Activated naive CD4-positive, alpha-beta T cell (primary cell): Measurements from ENCODE around the gene KLK5.
"Not testable (repeated sequence)": the region's sequence is repeated elsewhere in the genome, so short reads cannot be mapped to it uniquely, and the experiment has no call there.

Experiments
- DNase-seq, 4 experiments: peaks; one replicate each; lab custom pipeline; 2025; lab: John Stamatoyannopoulos, UW

KLK5 gene, protein sequence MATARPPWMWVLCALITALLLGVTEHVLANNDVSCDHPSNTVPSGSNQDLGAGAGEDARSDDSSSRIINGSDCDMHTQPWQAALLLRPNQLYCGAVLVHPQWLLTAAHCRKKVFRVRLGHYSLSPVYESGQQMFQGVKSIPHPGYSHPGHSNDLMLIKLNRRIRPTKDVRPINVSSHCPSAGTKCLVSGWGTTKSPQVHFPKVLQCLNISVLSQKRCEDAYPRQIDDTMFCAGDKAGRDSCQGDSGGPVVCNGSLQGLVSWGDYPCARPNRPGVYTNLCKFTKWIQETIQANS

DNA sequence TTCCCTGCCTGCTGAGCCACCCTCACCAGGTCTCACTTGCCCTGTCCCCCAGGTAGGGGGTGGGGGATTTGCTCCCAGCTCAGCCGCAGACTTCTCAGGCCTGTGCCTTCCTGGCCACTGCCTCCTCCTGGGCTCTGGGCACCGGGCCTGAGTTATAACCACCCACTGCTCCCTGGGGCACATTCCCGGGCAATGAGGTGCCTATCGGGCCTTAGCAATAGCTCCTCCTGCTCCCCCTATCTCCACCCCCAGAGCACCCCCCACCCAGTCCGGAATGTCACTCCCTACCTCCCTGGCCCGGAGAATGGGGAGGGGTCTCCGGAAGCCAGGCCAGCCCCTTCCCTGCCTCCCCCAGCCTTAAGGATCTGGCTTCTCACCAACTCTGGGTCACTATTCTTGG lies at the start of gene KLK5:
KLK5 (minus strand) TSS at position 129 of the 400 bp plus-strand sequence. CDS start 381 bp downstream, outside the sequence.
- DNase-seq: no peak

DNA sequence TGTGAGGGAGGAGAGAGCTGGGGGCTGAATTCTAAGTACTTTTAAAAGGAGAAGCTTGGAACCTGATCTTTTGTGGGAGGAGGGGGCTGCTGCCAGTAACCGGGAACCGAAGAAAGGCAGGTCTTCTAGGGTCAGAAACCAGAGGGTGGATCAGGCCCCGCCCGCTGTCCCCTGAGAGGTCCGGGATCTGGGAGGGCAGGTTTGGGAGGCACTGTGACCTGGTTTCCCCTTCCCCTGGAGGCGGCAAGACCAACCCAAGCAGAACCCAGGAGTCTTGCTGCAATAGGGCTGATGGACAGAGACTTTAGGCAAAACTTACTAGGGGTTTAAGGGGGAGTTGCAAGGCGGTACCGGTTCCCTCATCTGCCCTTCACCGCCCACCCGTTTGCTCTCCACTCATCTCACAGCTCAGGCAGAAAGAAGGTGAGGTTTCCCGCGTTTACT lies 49.3 kb upstream of the KLK5 start:
- no peak for DNase-seq

DNA sequence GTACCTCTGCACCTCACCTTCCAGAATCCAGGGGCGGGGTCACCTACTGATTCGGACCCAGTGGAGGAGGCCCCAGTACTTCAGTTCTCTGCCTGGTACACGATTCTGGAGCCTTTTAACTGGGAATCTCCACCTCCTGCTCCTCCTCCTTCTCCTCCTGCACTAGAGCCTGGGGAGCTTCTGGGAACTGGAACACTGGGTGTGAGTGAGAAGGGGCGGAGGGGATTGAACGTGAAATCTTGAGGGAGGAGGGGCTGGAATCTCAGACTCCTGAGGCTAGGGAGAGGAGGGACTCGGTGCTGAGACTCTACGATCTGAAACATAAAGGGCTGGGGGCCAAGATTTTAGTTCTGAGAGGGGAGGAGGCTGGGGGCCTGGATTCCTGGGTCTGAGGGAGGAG lies 48.7 kb upstream of the KLK5 start, which contains the start of gene KLK8:
KLK8 (minus strand) TSS at position 90 of the 400 bp plus-strand sequence. CDS start 437 bp downstream, outside the sequence.
- DNase-seq: no peak

DNA sequence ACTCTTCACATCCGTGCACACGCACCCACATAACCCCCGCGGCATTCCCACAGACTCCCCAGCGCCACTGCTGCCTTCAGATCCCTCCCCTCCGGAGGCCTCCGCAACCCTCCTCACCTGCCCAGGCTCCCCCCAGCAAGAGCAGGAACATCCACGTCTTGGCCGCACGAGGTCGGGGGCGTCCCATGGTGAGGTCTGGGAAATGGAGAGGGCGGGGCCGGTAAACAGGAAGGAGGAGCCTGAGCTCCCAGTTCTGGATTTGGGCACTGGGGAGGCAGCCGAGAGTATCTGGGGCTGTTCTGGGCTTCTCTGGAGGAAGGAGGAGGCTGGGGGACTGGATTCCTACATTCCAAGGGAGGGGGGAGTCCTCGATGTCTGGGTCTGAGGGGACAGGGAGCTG lies 48.1 kb upstream of the KLK5 start:
- no peak for DNase-seq

DNA sequence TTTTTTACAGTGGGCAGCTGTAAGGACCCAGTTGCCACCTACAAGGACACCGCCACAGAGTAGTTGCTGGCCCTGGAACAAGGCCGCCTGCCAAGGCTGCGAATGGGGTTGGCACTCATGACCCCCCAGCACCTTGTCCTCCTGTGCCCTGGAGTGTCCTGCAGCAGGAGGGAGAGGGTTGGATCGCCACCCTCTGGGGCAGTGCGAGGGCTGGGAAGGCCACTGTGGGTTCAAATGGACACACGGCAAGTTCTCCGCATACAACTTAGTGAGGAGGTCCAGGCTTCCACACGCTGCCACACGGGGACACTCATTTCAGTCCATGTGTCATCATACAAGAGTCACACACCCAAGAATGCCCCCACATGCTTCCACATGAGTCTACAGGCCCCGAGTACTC lies 47.6 kb upstream of the KLK5 start:
- DNase-seq: no peak

DNA sequence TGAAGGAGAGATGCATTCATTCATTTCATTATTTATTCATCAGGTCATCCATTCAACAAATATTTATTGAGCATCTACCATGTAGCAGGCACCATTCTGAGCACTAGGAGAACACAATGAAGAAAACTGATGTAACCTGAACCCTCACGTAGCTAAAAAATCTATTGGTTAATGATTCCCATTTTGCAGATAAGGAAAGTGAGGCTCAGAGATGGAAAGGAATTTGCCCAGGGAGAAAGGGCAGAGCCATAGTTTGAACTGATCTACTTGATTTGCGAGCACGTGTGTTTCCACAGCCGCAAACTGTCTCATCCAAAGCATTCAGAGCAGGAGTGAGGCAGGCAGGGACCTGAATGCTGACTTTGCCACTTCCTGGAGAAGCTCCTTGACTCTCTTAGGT lies 45.8 kb upstream of the KLK5 start:
- no peak for DNase-seq

DNA sequence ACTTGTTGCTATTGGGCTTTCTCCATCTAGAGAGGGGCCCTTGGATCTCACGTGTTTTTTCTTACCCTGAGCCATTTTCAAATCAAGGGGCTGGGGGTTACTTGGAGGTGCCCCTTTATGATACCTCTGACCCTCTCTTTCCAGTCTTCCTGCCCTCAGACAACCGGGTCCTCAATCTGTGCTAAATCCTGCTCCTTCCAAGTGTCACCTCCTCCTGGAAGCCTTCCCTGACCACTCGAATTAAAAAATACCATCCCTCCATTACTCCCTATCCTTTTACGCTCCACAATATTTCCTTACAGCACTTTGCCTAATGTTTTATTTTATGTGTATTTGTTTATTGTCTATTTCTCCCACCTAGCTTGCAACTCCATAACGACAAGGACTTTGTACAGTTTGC lies 45.2 kb upstream of the KLK5 start:
- DNase-seq: no peak

DNA sequence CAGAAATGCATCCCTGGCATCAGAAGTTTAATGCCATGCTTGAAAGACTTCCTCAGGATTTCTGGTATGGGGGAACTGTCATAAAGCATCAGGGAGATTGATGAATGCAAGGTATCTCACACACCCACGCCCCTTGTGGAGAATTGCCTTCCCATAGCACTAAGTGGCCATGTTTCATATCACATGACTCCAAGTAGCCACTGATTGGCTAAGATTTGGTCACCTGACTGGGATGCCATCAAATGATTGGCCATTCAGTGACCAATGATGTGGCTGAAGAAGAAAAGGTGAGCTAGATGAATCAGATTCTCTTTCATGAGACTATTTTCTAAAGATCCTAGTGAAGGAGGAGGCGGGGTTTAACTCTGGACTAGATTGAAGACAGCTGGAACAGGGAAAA lies 41.3 kb upstream of the KLK5 start:
- no peak for DNase-seq

DNA sequence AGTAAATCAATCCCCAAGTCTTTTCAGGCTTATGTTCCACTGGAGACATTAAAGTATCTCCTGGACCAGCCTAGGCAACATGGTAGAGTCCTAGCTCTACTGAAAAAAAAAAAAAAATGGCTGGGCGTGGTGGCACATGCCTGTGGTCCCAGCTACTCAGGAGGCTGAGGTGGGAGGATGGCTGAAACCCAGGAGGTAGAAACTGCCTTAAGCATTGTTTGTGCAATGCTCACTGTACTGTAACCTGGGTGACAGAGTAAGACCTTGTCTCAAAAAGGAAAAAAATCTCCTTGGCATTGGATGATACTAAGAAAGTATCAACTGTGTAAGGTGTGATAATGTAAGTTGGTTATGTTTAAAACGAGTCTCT lies 39.8 kb upstream of the KLK5 start:
- DNase-seq: no peak

DNA sequence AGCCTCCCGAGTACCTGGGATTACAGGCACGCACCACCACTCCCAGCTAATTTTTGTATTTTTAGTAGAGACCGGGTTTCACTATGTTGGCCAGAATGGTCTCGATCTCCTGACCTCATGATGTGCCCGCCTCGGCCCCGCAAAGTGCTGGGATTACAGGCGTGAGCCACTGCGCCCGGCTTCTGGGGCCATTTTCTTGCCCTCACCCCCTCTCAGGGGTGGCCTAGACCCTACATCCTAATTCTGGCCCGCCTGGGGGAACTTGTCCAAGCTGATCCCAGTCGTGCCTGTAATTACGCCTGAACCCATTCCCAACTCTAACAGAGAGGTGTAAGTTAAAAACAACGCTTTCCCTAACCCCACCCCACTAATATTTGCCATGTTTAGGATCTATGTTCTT lies 31.6 kb upstream of the KLK5 start:
- DNase-seq: not testable (repeated sequence)

DNA sequence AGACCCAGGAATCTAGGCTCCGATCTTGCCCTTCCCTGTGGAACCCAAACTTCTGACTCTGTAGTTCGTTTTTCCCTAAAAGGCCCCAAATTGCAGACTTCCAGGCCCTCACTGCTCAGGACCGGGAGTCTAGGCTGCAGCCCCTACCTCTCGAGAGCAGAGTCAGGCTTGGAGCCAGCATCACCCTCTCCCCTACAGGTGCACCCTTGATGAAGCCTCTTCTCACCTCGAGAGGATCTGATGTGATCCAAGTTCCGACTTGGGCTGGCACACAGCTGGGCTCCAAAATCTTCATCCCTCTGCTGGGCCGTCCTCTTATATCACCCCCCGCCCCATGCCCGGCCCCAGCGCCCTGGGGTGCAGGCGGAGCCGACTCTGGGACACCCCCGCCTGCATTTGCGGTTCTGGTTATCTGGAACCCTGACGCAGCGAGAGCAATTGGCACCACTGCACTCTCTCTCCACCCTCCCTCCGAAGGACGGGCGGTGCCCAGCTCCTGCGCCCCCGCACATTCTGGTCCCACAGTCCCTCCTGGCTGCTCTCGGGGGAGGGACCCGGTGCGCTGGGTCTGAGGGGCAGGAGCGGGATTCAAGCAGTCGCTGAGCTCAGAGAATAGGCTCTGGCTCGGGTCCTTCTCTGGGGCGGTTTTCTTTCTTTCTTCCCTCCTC lies 30.9 kb upstream of the KLK5 start, which contains the start of gene KLK7:
KLK7 (minus strand) TSS at position 293 of the 668 bp plus-strand sequence. CDS start 1,518 bp downstream, outside the sequence.
- no peak for DNase-seq

DNA sequence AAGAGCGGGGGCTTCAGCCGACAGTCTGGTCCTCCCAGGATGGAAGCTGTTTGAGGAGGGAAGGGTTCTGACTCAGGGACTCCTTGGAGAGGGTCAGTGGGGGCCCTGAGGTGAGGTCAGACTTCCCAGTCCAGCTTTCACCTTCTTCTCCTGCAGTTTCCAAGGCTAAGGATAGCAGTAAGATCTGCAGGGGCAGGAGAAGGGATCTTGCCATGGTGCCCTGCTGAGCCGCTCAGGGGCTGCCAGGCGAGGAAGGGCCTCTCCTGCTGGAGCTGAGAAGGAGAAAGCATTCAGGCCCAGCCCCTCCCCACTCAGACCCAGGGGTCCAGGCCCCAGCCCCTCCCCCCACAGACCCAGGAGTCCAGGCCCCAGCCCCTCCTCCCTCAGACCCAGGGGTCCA lies 29.3 kb upstream of the KLK5 start:
- no peak for DNase-seq

DNA sequence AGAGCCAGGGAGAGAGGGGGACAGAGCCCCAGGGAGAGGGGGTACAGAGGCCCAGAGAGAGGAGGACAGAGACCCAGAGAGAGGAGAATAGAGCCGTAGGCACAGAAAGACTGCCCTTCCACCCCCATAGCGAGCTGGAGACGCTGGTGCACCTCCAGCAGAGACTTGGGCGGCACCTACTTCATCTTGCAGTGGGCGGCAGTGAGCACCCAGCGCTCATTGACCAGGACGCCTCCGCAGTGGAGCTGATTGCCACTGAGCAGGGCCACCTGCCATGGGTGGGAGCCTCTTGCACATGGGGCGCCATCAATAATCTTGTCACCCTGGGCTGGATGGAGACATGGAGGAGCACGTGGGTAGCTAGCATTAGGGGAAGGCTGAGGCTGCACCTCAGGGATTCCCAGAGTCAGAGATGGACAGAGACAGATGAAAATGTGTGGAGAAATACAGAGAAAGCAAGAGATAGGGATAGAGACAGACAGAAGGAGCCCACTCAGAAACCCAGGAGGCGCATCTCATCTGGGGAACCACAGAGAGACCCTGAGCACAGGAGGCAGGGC lies 28.8 kb upstream of the KLK5 start:
- DNase-seq: no peak

DNA sequence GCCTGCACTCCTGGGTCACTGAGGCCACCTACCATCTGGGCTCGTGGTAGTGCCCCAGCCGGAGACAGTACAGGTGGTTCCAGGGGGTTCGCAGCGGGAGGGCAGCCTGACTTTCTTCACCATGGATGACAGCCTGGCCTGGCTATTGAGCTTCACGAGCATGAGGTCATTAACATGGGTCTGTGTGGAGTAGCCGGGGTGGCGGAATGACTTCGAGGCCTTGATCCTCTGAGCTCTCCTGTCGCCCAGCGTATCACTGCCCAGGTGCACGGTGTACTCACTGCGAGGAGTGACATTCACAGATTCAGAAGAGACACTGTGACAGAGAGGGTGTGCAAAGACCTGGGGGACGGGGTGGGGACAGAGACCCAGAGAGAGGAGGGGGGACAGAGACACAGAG lies 27.4 kb upstream of the KLK5 start:
- DNase-seq: no peak

DNA sequence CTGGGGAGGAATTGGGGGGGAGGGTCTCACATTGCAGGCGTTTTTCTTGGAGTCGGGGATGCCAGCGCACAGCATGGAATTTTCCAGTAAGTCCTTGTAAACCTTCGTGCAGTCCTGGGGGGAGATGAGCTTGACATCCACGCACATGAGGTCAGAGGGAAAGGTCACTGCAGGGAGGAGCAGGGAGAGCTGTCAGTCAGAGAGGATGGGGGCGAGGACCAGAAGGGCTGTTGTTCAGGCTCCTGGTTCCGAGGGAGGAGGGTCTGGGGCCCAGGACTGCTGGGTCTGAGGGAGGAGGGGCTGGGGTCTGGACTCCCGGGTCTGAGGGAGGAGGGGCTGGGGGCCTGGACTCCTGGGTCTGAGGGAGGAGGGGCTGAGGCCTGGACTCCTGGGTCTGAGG lies 26.9 kb upstream of the KLK5 start:
- no peak for DNase-seq

DNA sequence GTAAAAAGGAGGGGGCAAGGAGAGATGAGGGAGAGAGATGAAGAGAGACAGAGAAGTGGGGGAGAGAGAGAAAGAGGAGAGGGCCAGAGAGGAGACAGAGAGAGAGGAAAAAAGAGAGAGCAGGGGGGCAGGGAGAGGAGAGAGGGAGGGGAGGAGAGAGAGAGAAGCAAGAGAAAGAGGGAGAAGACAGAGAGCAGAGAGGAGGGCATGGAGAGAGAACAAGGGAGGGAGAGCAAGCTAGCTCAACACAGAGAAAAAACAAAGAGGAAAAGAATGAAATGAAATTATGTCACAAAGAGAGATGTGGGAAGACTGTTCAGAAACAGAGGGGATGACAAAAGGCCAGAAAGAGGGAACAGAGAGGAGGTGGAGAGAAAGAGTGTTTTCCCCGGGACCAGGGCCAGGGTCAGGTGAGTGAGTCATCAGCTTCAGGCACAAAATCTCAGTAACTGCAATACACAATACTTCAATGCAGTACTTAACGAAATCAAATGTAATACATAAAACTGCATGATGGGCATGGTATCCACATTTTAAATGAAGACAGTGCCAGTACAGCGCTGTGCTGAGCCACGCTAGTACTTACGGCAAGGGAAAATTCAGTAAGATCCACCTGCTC lies 26.0 kb upstream of the KLK5 start:
- no peak for DNase-seq

DNA sequence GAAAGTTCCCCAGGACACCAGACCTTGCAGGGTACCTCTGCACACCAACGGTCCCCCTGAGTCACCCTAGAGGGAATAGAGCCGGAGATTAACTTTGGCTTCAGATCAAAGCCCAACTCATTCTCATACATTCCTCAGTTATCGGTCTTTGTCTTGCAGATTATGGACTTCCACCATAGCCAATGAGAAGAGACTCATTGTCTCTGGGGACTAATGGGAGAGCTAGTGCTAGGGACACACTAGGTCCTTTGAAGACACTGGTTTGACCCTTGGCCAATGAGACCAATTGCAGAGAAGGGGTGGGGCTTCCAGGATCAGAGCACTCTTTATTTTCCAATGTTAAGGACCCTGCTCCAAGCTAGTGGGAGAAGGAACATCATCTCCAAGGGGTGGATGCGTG lies 24.8 kb upstream of the KLK5 start:
- no peak for DNase-seq

DNA sequence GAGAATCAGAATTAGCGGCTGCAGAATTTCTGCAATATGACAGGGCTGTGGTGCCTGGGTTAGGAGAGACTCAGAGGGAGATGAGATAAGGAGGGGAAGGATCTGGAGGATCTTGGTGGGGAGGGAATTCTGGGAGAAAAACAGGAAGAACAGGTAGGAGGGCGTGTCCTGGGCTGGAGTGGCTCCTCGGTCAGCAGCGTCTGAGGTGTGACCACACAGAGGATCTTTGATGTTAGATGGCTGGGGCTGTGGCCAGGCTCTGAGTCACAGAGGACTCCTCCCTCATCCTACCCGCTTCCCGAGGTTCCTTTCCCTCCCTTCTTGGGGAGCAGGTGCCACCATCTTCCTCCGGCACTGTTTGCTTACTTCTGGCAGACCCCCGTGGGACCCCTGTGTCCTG lies 22.9 kb upstream of the KLK5 start:
- DNase-seq: no peak

DNA sequence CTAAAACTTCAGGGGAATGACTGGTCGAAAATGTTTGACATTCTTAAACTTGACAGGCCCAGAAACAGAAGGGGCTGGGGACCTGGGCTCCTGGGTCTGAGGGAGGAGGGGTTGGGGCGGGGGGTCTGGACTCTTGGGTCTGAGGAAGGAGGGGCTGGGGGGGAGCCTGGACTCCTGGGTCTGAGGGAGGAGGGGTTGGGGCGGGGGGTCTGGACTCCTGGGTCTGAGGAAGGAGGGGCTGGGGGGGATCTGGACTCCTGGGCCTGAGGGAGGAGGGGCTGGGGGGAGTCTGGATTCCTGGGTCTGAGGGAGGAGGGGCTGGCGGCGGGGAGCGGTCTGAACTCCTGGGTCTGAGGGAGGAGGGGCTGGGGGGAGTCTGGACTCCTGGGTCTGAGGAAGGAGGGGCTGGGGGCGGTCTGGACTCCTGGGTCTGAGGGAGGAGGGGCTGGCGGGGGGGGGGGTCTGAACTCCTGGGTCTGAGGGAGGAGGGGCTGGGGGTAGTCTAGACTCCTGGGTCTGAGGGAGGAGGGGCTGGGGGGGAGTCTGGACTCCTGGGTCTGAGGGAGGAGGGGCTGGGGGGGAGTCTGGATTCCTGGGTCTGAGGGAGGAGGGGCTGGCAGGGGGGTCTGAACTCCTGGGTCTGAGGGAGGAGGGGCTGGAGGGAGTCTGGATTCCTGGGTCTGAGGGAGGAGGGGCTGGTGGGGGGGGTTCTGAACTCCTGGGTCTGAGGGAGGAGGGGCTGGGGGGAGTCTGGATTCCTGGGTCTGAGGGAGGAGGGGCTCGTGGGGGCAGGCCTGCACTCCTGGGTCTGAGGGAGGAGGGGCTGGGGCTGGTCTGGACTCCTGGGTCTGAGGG lies 22.1 kb upstream of the KLK5 start:
- no peak for DNase-seq

DNA sequence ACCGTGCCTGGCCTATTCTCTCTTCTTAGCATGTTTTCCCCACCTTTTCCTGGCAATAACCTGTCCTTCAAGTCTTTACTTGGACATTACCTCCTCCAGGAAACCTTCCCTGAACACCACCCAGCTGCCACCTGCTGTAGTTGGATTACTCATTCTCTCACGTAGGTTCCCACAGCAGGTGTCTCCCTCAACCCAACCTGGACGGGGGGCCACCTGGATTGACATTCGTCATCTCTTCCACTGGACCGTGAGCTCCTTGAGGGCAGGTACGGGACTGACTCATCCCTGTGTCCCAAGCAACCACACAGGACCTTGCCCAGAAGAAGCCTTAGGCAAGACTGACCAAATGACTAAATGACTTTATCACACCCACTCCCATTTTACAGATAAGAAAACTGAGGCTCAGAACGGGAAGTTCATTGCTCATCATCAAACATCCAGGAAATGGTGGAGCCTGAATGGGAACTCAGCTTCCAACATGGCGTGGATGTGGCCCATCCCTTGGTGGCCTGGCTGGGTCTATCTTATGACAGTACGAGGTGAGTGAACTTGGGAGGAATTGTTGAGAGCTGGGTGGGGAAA lies 20.0 kb upstream of the KLK5 start:
- no peak for DNase-seq

DNA sequence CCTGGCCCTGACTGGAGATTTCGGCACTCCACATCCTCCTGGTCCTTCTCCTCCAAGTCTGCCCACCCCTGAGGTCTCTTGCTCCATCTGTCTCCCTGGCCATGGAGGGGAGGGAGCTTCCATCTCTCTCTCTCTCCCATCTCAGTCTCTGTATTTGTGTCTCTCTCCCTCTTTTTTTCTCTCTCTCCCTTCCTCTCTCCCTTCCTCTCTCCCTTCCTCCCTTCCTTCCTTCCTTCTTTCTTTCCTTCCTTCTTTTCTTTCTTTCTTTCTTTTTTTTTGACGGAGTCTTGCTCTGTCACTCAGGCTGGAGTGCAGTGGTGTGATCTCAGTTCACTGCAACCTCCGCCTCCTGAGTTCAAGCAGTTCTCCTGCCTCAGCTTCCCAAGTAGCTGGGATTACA lies 17.0 kb upstream of the KLK5 start:
- DNase-seq: not testable (repeated sequence)

DNA sequence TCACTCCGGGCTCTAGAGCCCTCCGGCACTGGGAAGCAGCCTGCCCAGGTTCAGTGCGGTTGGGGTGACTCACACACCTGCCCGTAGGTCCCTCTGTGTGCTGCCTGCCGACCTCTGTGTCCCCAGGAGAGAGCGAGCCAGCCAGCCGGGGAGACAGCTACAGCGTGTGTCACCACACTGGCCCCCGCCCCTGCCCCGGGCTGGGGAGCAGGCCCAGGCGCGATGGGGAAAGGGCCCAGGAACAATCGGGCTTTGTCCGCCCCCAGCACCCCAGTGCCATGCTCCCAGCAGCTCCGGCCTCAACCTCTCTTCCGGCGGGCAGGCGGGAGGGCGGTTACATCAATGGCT lies 16.5 kb upstream of the KLK5 start, which contains the start of gene KLK6:
KLK6 (minus strand) TSS at position 179 of the 348 bp plus-strand sequence. CDS start 1,487 bp downstream, outside the sequence.
- no peak for DNase-seq
